HFFc6 (cell line): Measurements from ENCODE around the gene HYAL1. TPM values are rescaled to one million over a fixed set of nuclear protein-coding genes. Genes with fewer than 3 reads are reported as not detected.

Experiments used
- DNase-seq: peaks from one replicate; pipeline ENCODE4 v3.0.0-alpha.2; 2018
- H3K27ac Mint-ChIP-seq: 2 replicates; pipeline ENCODE4 v1.8.0; 2020; ENCODE audit warnings: mild to moderate bottlenecking, mixed read lengths
- H3K27me3 Mint-ChIP-seq: 2 replicates; pipeline ENCODE4 v1.8.0; 2021; ENCODE audit warnings: mild to moderate bottlenecking, moderate library complexity, mixed read lengths; ENCODE audit not compliant: insufficient read depth
- H3K36me3 Mint-ChIP-seq: 2 replicates; pipeline ENCODE4 v1.8.0; 2021; ENCODE audit warnings: low read depth, mixed read lengths
- H3K4me1 Mint-ChIP-seq: 2 replicates; pipeline ENCODE4 v1.8.0; 2020; ENCODE audit warnings: low read depth, mixed read lengths
- H3K4me3 Mint-ChIP-seq: 2 replicates; pipeline ENCODE4 v1.8.0; 2020; ENCODE audit warnings: mild to moderate bottlenecking, moderate library complexity, mixed read lengths
- H3K9me3 Mint-ChIP-seq: 2 replicates; pipeline ENCODE4 v1.8.0; 2020; ENCODE audit warnings: mild to moderate bottlenecking, mixed read lengths
- total RNA-seq, 6 experiments: library from RNA; stranded (reverse); fragmentation: NEBNext Ultra II Directional; extraction: Animal tissue kit (Norgen Biotek cat#: 25700); gene quantifications; 2 replicates in 1 of 6; 3 replicates in 5 of 6; pipeline ENCODE4 v1.2.3, GENCODE V29; 2021
- TF ChIP-seq, protein P1 (sequence below): fragments of 200-600 bp; sonication (generic); IDR thresholded peaks from 2 replicates; pipeline ENCODE4 v1.5.0; 2021; ENCODE audit warnings: antibody characterized with exemption, mild to moderate bottlenecking

The HYAL1 gene
- total RNA-seq, 6 experiments from 2014 or later = 0.19 to 0.38 (median 0.23) TPM; not detected in 1

DNA sequence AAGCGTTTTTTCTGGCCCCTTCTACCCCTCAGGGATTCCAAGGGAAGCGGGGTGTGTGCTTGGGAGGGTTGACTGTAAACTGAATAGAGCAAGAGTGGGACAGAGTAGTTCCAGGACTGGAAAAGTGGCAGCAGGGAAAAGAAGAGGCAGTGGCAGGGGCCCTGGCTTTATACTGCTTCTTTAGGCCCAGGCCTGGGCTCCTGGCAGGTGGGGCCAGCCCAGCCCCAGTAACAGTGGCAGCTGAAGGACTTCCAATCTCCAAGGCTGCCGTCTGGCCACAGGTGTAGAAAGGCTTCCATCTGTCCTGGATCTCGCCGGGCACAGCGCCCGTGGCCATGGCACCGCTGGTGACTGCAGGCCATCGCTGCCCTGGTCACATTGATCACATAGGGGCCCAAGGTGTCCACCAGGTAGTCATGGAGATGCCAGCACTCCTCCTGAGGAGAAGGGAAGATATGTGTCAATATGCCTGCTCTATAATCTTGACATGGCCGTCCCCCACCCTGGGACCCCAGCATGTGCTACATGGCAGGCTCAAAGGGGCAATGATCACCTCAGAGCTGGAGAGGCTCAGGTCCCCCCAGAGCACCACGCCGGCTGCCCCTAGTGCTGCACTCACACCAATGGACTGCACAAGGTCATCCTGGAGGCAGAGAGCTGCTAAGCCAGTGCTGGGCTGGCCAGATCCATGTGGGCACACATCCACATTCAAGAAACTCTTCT, 10.1 kb downstream of the HYAL1 start:
- no peaks in the 10 kb centered on the region for H3K9me3 Mint-ChIP-seq
- H3K36me3 Mint-ChIP-seq = peaks cover 5% of the 10 kb centered on the region

DNA sequence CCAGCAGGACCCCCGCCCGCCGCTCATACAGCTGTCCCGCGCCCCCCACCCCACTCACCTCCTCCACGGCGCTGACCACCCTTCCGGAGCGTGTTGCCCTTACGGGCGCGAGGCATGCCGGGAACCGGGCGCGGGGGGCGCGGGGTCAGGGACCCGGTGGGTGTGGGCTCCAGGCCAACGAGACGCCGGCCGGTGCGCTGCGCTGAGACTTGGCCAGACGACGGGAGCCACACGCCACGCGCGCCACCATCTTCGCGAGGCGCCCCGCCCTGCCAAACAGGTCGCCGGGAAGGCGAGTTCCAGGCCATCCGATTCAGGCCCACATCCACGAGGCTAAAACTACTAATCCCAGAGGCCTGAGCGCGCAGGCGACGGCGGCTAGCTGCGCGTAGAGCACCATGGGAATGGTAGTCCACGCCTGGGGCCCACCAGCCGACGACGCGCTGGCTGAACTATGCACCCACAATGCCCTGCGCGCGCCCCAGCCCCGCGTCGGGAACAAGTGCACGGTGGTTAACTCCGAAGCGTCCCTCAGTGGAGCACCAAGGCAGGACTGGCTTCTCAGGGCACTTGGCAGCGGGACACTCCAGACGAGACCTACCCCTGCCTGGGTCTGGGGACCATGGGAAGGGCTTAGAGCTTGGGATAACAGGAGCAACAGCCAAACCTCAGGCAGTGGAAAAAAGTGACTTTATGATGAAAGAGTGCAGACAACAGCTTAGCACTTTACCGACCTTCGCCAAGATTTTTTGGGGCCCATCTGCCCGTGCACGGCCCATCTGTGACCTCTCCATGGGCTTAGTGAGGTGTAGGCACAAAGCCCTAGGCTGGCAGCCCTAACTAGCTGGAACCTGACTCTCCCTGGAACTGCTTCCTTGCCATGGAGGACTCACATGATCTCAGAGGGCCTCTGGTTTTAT, 11.0 kb downstream of the HYAL1 start, which contains the start of gene IFRD2:
Gene IFRD2 (minus strand): TSS at position 271 of the 920 bp plus-strand sequence. CDS start 155 bp downstream, at position 116.
- Mint-ChIP-seq H3K36me3 (peaks cover 5% of the 10 kb centered on the region), H3K4me1 (peaks cover 20% of the 10 kb centered on the region), H3K9me3 (no peaks in the 10 kb centered on the region), H3K4me3 (peak within 1 kb of the TSS; percentile 92), H3K27me3 (peaks cover 1% of the 10 kb centered on the region; the same call in 1 of the 2 replicates), H3K27ac (peak within 1 kb of the TSS; percentile 95)
- peak; percentile 98 for DNase-seq
- TF ChIP-seq, protein P1, sequence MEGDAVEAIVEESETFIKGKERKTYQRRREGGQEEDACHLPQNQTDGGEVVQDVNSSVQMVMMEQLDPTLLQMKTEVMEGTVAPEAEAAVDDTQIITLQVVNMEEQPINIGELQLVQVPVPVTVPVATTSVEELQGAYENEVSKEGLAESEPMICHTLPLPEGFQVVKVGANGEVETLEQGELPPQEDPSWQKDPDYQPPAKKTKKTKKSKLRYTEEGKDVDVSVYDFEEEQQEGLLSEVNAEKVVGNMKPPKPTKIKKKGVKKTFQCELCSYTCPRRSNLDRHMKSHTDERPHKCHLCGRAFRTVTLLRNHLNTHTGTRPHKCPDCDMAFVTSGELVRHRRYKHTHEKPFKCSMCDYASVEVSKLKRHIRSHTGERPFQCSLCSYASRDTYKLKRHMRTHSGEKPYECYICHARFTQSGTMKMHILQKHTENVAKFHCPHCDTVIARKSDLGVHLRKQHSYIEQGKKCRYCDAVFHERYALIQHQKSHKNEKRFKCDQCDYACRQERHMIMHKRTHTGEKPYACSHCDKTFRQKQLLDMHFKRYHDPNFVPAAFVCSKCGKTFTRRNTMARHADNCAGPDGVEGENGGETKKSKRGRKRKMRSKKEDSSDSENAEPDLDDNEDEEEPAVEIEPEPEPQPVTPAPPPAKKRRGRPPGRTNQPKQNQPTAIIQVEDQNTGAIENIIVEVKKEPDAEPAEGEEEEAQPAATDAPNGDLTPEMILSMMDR = no peak

More for the DNA sequence above, 10.1 kb downstream of the HYAL1 start:
- Mint-ChIP-seq H3K27ac (peak overlapping the region; percentile 95), H3K4me1 (peaks cover 24% of the 10 kb centered on the region), H3K4me3 (peak overlapping the region; percentile 92), H3K27me3 (peaks cover 1% of the 10 kb centered on the region; the same call in 1 of the 2 replicates)
- DNase-seq = no peak
- TF ChIP-seq, protein P1 = no peak

DNA sequence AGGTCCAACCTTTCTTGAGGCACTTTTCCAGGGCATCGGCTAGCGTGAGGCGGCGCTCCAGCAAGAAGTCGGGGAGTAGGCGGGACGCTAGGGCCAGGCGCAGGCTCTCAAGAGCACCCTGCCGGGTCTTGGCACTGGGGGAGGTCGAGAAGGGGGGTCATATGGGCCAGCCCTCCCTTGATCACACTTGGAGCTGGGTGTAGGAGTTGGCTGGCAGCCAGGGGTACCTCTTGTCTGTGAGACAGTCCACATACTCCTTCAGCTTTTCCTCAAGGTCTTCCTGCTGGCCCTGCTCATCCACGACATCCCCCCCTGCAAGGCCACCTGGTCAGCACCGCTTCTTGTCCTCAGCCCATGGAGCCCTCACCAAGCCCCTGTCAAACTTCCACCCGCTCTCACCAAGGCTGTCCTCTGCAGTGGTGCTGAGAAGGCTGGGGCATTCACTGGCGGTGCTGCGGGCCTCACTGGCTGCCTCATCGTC, 13.2 kb downstream of the HYAL1 start:
- no peak for DNase-seq
- TF ChIP-seq, protein P1 = no peak
- Mint-ChIP-seq H3K27ac (no peak overlapping the region), H3K9me3 (no peaks in the 10 kb centered on the region), H3K27me3 (peaks cover 1% of the 10 kb centered on the region; the same call in 1 of the 2 replicates), H3K4me3 (no peak overlapping the region), H3K36me3 (peaks cover 10% of the 10 kb centered on the region), H3K4me1 (peaks cover 20% of the 10 kb centered on the region)

DNA sequence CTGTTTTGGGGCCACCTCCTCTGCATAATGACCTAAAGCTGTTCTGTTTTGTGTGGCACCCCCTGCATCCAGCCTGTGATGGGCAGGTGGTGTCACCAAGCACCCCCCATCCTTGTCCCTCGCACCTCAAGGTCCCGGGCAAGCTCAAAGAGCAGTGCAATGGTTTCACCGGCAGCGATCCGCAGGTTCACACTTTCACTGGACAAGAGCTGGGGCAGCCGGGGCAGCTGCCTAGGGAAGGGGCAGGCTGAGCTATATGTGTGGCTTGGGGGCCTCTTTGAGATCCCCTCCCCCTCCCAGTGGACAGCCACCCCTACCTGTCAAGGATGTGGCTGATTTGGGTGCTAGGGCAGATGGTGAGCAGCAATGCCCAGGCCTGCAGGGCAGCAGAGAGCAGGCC, 14.2 kb downstream of the HYAL1 start:
- Mint-ChIP-seq H3K27me3 (peaks cover 1% of the 10 kb centered on the region; the same call in 1 of the 2 replicates), H3K27ac (no peak overlapping the region), H3K4me1 (peaks cover 20% of the 10 kb centered on the region), H3K4me3 (no peak overlapping the region), H3K9me3 (no peaks in the 10 kb centered on the region), H3K36me3 (peaks cover 10% of the 10 kb centered on the region)
- TF ChIP-seq, protein P1 = no peak
- DNase-seq = no peak

DNA sequence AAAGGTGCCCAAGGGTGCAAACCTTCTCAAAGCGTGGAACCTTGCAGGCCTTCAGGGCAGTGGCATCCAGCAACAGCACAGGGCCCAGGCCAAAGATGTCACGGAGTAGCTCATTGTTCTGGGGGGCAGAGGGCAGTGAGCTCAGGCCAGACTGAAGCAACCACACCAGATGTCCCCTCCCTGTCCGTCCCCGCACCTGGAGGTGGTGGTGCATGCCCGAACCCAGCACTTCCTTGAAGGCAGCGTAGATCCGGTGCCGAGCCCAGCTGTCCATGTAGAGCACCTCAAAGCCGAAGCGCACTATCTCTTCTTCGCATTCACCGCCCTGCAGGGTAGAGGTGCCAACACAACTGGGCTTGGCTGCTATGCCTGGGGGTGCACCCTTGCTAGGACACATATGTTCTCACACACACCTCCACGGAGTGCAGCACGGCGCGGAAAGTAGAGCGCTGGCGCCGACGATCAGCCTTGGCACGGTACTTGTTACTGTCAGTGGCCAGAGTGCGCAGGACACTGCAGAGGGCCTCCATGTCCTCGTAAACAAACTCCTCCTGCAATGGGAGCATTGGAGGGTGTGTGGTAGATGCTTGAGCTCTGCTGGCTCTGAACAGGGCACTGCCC, 14.9 kb downstream of the HYAL1 start:
- TF ChIP-seq, protein P1 = no peak
- H3K9me3 Mint-ChIP-seq = no peaks in the 10 kb centered on the region
- H3K4me3 Mint-ChIP-seq = no peak overlapping the region
- DNase-seq = no peak
- H3K27me3 Mint-ChIP-seq = peaks cover 1% of the 10 kb centered on the region; the same call in 1 of the 2 replicates
- H3K4me1 Mint-ChIP-seq = peaks cover 20% of the 10 kb centered on the region
- peaks cover 10% of the 10 kb centered on the region for H3K36me3 Mint-ChIP-seq
- no peak overlapping the region for H3K27ac Mint-ChIP-seq
